ENCODE data around the gene EYA4.
A peak's percentile ranks its signal among the peaks of the same experiment; 100 is the strongest.

The EYA4 gene

DNA sequence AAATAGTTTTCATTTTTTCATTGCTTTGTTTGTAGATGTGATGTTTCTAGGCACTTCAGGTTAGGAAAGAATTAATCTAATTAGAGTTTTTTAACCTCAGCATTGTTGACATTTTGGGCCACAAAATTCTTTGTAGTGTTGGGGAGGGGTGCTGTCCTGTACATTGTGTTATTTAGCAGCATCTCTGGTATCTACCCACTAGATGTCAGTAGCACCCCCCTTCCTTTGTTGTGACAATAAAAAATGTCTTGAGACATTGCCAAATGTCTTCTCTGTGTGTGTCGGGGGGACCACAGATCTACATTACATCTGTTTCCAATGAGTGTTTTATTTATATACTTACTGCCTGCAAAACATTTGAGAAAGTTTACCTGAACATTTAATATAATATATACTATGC is 45.6 kb downstream of the EYA4 start:
- TF ChIP-seq, protein P1, sequence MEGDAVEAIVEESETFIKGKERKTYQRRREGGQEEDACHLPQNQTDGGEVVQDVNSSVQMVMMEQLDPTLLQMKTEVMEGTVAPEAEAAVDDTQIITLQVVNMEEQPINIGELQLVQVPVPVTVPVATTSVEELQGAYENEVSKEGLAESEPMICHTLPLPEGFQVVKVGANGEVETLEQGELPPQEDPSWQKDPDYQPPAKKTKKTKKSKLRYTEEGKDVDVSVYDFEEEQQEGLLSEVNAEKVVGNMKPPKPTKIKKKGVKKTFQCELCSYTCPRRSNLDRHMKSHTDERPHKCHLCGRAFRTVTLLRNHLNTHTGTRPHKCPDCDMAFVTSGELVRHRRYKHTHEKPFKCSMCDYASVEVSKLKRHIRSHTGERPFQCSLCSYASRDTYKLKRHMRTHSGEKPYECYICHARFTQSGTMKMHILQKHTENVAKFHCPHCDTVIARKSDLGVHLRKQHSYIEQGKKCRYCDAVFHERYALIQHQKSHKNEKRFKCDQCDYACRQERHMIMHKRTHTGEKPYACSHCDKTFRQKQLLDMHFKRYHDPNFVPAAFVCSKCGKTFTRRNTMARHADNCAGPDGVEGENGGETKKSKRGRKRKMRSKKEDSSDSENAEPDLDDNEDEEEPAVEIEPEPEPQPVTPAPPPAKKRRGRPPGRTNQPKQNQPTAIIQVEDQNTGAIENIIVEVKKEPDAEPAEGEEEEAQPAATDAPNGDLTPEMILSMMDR (IDR thresholded peaks at IDR 0.05; ENCODE audit: low read depth, low read length, missing control alignments): peak; percentile 65
- Histone ChIP-seq H3K27ac (no peak overlapping the region), H3K4me3 (ENCODE audit: low read depth, low read length) (no peak overlapping the region), H3K36me3 (replicated peaks) (no peaks in the 10 kb centered on the region), H3K27me3 (replicated peaks) (no peaks in the 10 kb centered on the region)
- DNase-seq: peak; percentile 43
- in situ Hi-C loops (cut with HindIII; ENCODE audit: low pct_ligation_motif_present, low sequenced_read_pairs): no loop called here

DNA sequence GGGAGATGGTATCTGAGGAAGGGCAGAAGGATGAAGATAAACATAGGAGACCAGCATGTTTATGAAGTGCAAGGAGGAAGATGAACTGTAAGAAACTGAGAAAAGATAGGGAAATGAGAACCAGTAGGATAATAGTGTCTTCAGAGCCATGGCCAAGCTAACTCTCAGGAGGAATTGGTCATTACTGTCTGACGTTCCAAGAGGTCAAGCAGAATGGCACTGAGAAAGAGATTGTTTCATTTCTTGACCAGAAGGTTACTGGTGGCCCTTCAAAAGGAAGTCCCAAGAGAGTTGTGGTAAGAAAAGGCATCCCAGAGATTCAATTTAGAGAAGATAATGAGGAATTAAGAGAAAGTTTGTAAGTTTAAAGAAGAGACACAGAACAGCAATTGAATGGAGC is 47.5 kb downstream of the EYA4 start:
- in situ Hi-C loops (cut with HindIII; ENCODE audit: low pct_ligation_motif_present, low sequenced_read_pairs): no loop called here
- no peak overlapping the region for H3K27ac ChIP-seq
- H3K36me3 ChIP-seq (replicated peaks): no peaks in the 10 kb centered on the region
- DNase-seq: no peak
- TF ChIP-seq, protein P1 (IDR thresholded peaks at IDR 0.05; ENCODE audit: low read depth, low read length, missing control alignments): no peak
- no peak overlapping the region for H3K4me3 ChIP-seq (ENCODE audit: low read depth, low read length)
- no peaks in the 10 kb centered on the region for H3K27me3 ChIP-seq (replicated peaks)

- TF ChIP-seq, protein P1 (IDR thresholded peaks at IDR 0.05; ENCODE audit: low read depth, low read length, missing control alignments): no peak
- Histone ChIP-seq H3K27me3 (replicated peaks) (no peaks in the 10 kb centered on the region), H3K36me3 (replicated peaks) (no peaks in the 10 kb centered on the region), H3K4me3 (ENCODE audit: low read depth, low read length) (no peak overlapping the region), H3K27ac (no peak overlapping the region)
- in situ Hi-C loops (cut with HindIII; ENCODE audit: low pct_ligation_motif_present, low sequenced_read_pairs): no loop called here
- no peak for DNase-seq
Measured at GRCh38 chr6:133289733-133290306, 48.7 kb downstream of the EYA4 start.

GRCh38 chr6:133290930-133291329 is 49.8 kb downstream of the EYA4 start:
- DNase-seq: no peak
- H3K27me3 ChIP-seq (replicated peaks): no peaks in the 10 kb centered on the region
- in situ Hi-C loops (cut with HindIII; ENCODE audit: low pct_ligation_motif_present, low sequenced_read_pairs): no loop called here
- H3K27ac ChIP-seq: no peak overlapping the region
- H3K36me3 ChIP-seq (replicated peaks): no peaks in the 10 kb centered on the region
- TF ChIP-seq, protein P1 (IDR thresholded peaks at IDR 0.05; ENCODE audit: low read depth, low read length, missing control alignments): no peak
- no peak overlapping the region for H3K4me3 ChIP-seq (ENCODE audit: low read depth, low read length)

- TF ChIP-seq, protein P1 (IDR thresholded peaks at IDR 0.05; ENCODE audit: low read depth, low read length, missing control alignments): no peak
- H3K4me3 ChIP-seq (ENCODE audit: low read depth, low read length): no peak overlapping the region
- peak; percentile 17 for DNase-seq
- H3K36me3 ChIP-seq (replicated peaks): no peaks in the 10 kb centered on the region
- no peak overlapping the region for H3K27ac ChIP-seq
- no peaks in the 10 kb centered on the region for H3K27me3 ChIP-seq (replicated peaks)
- in situ Hi-C loops (cut with HindIII; ENCODE audit: low pct_ligation_motif_present, low sequenced_read_pairs): no loop called here
Measured at GRCh38 chr6:133291671-133292070, 50.5 kb downstream of the EYA4 start.

- Histone ChIP-seq H3K36me3 (replicated peaks) (no peaks in the 10 kb centered on the region), H3K27ac (no peak overlapping the region), H3K4me3 (ENCODE audit: low read depth, low read length) (no peak overlapping the region), H3K27me3 (replicated peaks) (no peaks in the 10 kb centered on the region)
- DNase-seq: no peak
- TF ChIP-seq, protein P1 (IDR thresholded peaks at IDR 0.05; ENCODE audit: low read depth, low read length, missing control alignments): no peak
- in situ Hi-C loops (cut with HindIII; ENCODE audit: low pct_ligation_motif_present, low sequenced_read_pairs): no loop called here
Measured at GRCh38 chr6:133297657-133298056, 56.5 kb downstream of the EYA4 start.
